ENCODE data around the gene ZCWPW1. TPM values are rescaled to one million over a fixed set of nuclear protein-coding genes. Genes with fewer than 3 reads are reported as not detected.
"Not testable (repeated sequence)": the region's sequence is repeated elsewhere in the genome, so short reads cannot be mapped to it uniquely, and the experiment has no call there.

ZCWPW1 gene
- total RNA-seq, 2 experiments from 2014 or later: 4.1 to 10.8 TPM

GRCh38 chr7:100455206-100455605, 26.7 kb upstream of the ZCWPW1 start:
- ChIA-PET CTCF (ENCODE audit: unreplicated experiment) (interaction anchor here (0.6 to 0.8 kb wide), 2 partner anchors 20 to 55 kb away, joined by 3 read pairs; no protein-coding TSS in a partner anchor), POLR2A (interaction anchor here (0.9 to 1.2 kb wide), 3 partner anchors 11 to 183 kb away, joined by 3 to 6 read pairs (median 3); partner anchors contain the start of gene PPP1R35)
- no peak for TF ChIP-seq CTCF (conservative IDR thresholded peaks at IDR 0.05; ENCODE audit: low read length)
- TF ChIP-seq EZH2phosphoT487 (IDR thresholded peaks at IDR 0.05; ENCODE audit: borderline replicate concordance, low read depth, low read length): no peak
- Histone ChIP-seq H3K36me3 (ENCODE audit: insufficient read depth, low read length) (peaks cover 2% of the 10 kb centered on the region), H3K27ac (ENCODE audit: low read depth, low read length, poor library complexity, severe bottlenecking) (no peak overlapping the region), H2AFZ (ENCODE audit: low read length) (no peak overlapping the region), H3K79me2 (ENCODE audit: insufficient read depth, low read depth, low read length) (no peaks in the 10 kb centered on the region), H3K4me2 (ENCODE audit: low read length) (no peak overlapping the region), H3K4me1 (ENCODE audit: insufficient read depth, low read length, poor library complexity, severe bottlenecking) (peaks cover 8% of the 10 kb centered on the region), H3K9me3 (ENCODE audit: low read length) (no peaks in the 10 kb centered on the region), H3K9me2 (ENCODE audit: insufficient read depth, low read length) (no peaks in the 10 kb centered on the region), H3K4me3 (ENCODE audit: low read depth, low read length, poor library complexity, severe bottlenecking) (no peak overlapping the region), H4K20me1 (ENCODE audit: insufficient read depth, low read length) (no peaks in the 10 kb centered on the region)
- no TSS peak for BruUV-seq (replicated peaks)
- intact Hi-C loops (cut with micrococcal nuclease; ENCODE audit: unreplicated experiment): no loop called here
- DNase-seq (ENCODE audit: low spot score): no peak

- H3K9me3 ChIP-seq (ENCODE audit: low read length); H4K20me1 ChIP-seq (ENCODE audit: insufficient read depth, low read length); H3K27ac ChIP-seq (ENCODE audit: low read depth, low read length, poor library complexity, severe bottlenecking); DNase-seq (ENCODE audit: low spot score); H3K9me2 ChIP-seq (ENCODE audit: insufficient read depth, low read length); H3K79me2 ChIP-seq (ENCODE audit: insufficient read depth, low read depth, low read length); BruUV-seq (replicated peaks); CTCF ChIA-PET (ENCODE audit: unreplicated experiment); H3K4me3 ChIP-seq (ENCODE audit: low read depth, low read length, poor library complexity, severe bottlenecking); H3K36me3 ChIP-seq (ENCODE audit: insufficient read depth, low read length); H3K4me2 ChIP-seq (ENCODE audit: low read length); intact Hi-C loops (cut with micrococcal nuclease; ENCODE audit: unreplicated experiment); H2AFZ ChIP-seq (ENCODE audit: low read length): not testable (repeated sequence)
- peaks cover 12% of the 10 kb centered on the region for H3K4me1 ChIP-seq (ENCODE audit: insufficient read depth, low read length, poor library complexity, severe bottlenecking)
- POLR2A ChIA-PET: interaction anchor here (0.6 to 1.6 kb wide), 4 partner anchors 9 to 78 kb away, joined by 3 read pairs; no protein-coding TSS in a partner anchor
Observed at GRCh38 chr7:100453854-100454253, 25.4 kb upstream of the ZCWPW1 start.

- no peak for TF ChIP-seq CTCF (conservative IDR thresholded peaks at IDR 0.05; ENCODE audit: low read length)
- peaks cover 12% of the 10 kb centered on the region for H3K4me1 ChIP-seq (ENCODE audit: insufficient read depth, low read length, poor library complexity, severe bottlenecking)
- H2AFZ ChIP-seq (ENCODE audit: low read length): no peak overlapping the region
- no peaks in the 10 kb centered on the region for H3K79me2 ChIP-seq (ENCODE audit: insufficient read depth, low read depth, low read length)
- no peak overlapping the region for H3K27ac ChIP-seq (ENCODE audit: low read depth, low read length, poor library complexity, severe bottlenecking)
- no peaks in the 10 kb centered on the region for H3K9me3 ChIP-seq (ENCODE audit: low read length)
- H3K4me2 ChIP-seq (ENCODE audit: low read length): no peak overlapping the region
- POLR2A ChIA-PET: interaction anchor here (0.6 to 1.6 kb wide), 4 partner anchors 17 to 319 kb away, joined by 3 read pairs; no protein-coding TSS in a partner anchor
- BruUV-seq (replicated peaks): no TSS peak
- no peaks in the 10 kb centered on the region for H3K36me3 ChIP-seq (ENCODE audit: insufficient read depth, low read length)
- DNase-seq (ENCODE audit: low spot score): no peak
- H3K4me3 ChIP-seq (ENCODE audit: low read depth, low read length, poor library complexity, severe bottlenecking): no peak overlapping the region
- no peaks in the 10 kb centered on the region for H3K9me2 ChIP-seq (ENCODE audit: insufficient read depth, low read length)
- H4K20me1 ChIP-seq (ENCODE audit: insufficient read depth, low read length): no peaks in the 10 kb centered on the region
- intact Hi-C loops (cut with micrococcal nuclease; ENCODE audit: unreplicated experiment): no loop called here
- CTCF ChIA-PET (ENCODE audit: unreplicated experiment): no interaction called here
Observed at GRCh38 chr7:100452513-100452912, 24.0 kb upstream of the ZCWPW1 start.
